ENCODE measurements around the gene SRSF6. TPM values are rescaled to one million over a fixed set of nuclear protein-coding genes. Genes with fewer than 3 reads are reported as not detected.
"Not testable (repeated sequence)": the region's sequence is repeated elsewhere in the genome, so short reads cannot be mapped to it uniquely, and the experiment has no call there.

Gene SRSF6
- total RNA-seq, 1 experiment from 2014 or later, result 42.8 TPM

GRCh38 chr20:43473381-43473704 lies 15.6 kb downstream of the SRSF6 start:
- DNase-seq (ENCODE audit: low read depth), result no peak

GRCh38 chr20:43477193-43477592 lies 19.5 kb downstream of the SRSF6 start:
- no peak for DNase-seq (ENCODE audit: low read depth)

DNA sequence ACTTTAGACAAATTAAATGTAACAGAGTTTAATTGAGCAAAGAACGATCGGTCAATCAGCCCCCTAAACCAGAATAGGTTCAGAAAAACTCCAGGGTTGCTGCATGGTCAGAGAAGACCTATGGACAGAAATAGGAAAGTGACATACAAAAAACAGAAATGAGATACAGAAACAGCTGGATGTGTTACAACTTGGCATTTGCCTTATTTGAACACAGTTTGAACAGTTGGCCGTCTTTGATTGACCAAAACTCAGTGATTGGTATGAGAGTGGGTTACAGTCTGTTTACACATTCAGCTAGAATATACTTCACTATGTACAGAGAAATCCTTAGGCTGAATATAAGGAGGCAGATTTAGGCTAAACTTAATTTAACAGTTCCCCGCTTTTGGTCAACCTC lies 19.9 kb downstream of the SRSF6 start:
- no peak for DNase-seq (ENCODE audit: low read depth)

DNA sequence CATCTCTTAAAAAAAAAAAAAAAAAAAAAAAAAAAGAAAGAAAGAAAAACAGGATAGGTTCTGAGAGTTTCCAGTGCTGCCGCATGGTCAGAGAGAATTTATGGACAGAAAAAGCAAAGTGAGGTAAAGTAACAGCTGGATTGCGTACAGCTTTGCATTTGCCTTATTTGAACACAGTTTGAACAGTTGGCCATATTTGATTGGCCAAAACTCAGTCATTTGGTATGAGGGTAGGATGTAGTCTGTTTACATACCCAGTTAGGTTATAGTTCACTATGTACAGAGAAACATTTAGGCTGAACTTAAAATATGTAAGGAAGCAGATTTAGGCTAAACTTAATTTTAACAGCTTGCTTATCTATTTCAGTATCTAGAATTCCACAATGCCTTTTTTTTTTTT lies 32.3 kb downstream of the SRSF6 start:
- no peak for DNase-seq (ENCODE audit: low read depth)

- DNase-seq (ENCODE audit: low read depth), result peak; percentile 94
Measured at GRCh38 chr20:43492101-43492500, 34.4 kb downstream of the SRSF6 start.

- no peak for DNase-seq (ENCODE audit: low read depth)
Measured at GRCh38 chr20:43495388-43495787, 37.7 kb downstream of the SRSF6 start.

GRCh38 chr20:43502021-43502420 lies 44.3 kb downstream of the SRSF6 start:
- DNase-seq (ENCODE audit: low read depth), result not testable (repeated sequence)

GRCh38 chr20:43506238-43506637 lies 48.5 kb downstream of the SRSF6 start:
- no peak for DNase-seq (ENCODE audit: low read depth)

DNA sequence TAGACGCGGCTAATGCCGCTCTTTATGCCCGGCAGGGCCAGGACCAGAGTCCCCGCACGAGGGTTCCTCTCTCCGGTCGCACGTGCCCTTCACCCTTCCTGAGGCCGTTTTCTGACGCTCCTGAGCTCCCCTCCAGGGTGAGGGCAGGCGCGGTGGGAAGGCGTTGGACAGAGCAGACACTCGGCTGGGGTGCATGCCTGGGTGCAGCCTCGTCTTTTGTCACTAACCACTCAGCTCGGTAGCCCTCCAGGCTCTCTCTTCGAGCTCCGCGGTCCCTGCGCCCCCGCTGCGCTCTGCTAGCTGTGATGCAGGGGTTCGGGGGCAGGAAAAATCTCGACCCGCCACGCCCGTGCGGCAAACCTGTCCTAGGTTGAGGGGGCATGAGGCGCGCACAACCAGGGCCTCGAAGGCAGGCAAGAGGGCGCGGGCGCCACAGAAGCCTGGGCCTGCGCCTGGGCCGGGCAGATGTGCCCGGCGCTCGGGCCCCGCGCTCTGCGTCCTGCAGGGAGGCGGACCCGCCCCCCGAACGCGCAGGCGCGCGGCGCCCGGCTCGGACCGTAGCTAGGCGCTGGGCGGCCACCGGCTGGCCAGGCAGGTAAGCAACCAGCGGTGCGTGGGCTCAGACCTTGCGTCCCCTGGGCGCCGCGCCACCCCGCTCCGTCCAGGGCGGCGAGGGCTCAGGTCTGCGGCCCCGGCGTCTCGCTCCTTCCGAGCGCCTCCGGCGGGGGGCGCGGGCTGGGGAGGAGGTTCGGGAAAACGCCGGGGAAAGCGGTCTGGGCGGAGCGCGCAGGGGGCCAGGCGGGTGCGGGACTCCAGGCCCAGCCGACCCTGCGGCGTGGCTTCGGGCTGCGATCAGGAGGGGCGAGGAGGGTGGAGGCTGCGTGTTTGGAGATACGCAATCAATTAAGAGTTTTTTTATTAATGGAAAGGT lies 49.7 kb downstream of the SRSF6 start, which contains the start of gene L3MBTL1:
TSS of gene L3MBTL1 (plus strand) at position 548 of the 931 bp plus-strand sequence. CDS start 5,807 bp downstream, outside the sequence.
- peak; percentile 55 for DNase-seq (ENCODE audit: low read depth)

DNA sequence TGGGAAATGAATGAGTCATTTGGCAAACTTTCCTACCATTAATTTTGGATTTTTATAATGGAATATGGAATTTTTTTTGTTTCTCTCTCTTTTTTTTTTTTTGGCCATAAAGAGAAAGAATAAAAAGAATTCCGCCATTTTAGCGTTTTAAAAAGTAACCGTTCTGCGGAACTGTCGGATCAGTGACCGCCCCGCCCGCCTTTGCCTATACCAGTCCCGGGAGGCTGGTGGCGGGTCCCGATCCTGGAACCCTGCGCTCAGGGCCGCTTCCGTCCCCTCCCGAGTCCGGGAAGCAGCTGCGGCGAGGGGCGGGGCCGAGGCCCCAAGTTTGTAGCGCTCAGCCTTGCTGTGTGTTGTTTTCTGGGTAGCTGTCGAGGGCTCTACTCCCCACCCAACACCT lies 50.4 kb downstream of the SRSF6 start:
- no peak for DNase-seq (ENCODE audit: low read depth)

GRCh38 chr20:43508604-43509040 lies 50.9 kb downstream of the SRSF6 start:
- no peak for DNase-seq (ENCODE audit: low read depth)

DNA sequence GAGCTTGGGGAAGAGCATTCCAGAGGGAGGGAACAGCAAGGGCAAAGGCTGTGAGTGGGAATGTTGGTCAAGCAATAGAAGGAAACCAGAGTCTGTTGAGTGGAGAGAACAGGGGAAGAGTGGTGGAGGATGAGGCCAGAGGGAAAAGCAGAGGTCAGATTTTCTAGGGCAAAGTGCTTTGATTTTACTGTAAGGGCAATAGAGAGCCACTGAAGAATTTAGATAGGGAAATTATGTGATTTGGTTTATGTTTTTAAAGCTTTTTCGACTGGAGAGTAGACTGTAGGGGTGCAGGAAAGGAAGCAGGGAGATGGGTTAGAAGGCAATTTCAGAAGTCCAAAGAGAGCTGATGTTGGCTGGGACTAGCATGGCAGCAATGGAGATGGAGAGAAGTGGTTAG lies 54.2 kb downstream of the SRSF6 start:
- DNase-seq (ENCODE audit: low read depth), result no peak

- no peak for DNase-seq (ENCODE audit: low read depth)
Measured at GRCh38 chr20:43513372-43513930, 55.8 kb downstream of the SRSF6 start.

Other genes with a start within 250 kb of the SRSF6 start
- gene L3MBTL1, start 49.8 kb downstream of the SRSF6 start, total RNA-seq (2014; rRNA removed; shearing (Covaris generic)), result 1.3 and 6.0 TPM in 2 replicates
- gene SGK2, start 101.1 kb downstream of the SRSF6 start, total RNA-seq (2014; rRNA removed; shearing (Covaris generic)), result not detected in 2 replicates
- 55.2 and 67.7 TPM in 2 replicates for gene IFT52, start 133.0 kb downstream of the SRSF6 start, total RNA-seq (2014; rRNA removed; shearing (Covaris generic))
- gene MYBL2, start 209.2 kb downstream of the SRSF6 start, total RNA-seq (2014; rRNA removed; shearing (Covaris generic)), result 51.2 and 69.4 TPM in 2 replicates

Measured in M059J (cell line).